Measurements from ENCODE around the gene FOXP3. TPM values are rescaled to one million over a fixed set of nuclear protein-coding genes. Genes with fewer than 3 reads are reported as not detected.

FOXP3 gene
- polyA plus RNA-seq, 1 donor, result 0.76 TPM

- H3K36me3 ChIP-seq (ENCODE audit: control insufficient read depth, insufficient read depth, low read length), result no peaks in the 10 kb centered on the region
- H3K9me3 ChIP-seq (ENCODE audit: control insufficient read depth, low read depth, low read length), result no peaks in the 10 kb centered on the region
- peaks cover 9% of the 10 kb centered on the region for H3K27me3 ChIP-seq (ENCODE audit: control insufficient read depth, insufficient read depth, low read length)
- no peak overlapping the region for H3K4me3 ChIP-seq (ENCODE audit: low read length)
- no peaks in the 10 kb centered on the region for H3K4me1 ChIP-seq (ENCODE audit: control insufficient read depth, insufficient read depth, low read length)
- no peak for DNase-seq
- H3K27ac ChIP-seq (ENCODE audit: low read length), result no peak overlapping the region
- WGBS (ENCODE audit: insufficient coverage, low lambda C conversion rate), result no CpG with 5 or more reads among the region's 8 CpGs
Measured at GRCh38 chrX:49206543-49206942, 58.0 kb downstream of the FOXP3 start.

- peaks cover 9% of the 10 kb centered on the region for H3K27me3 ChIP-seq (ENCODE audit: control insufficient read depth, insufficient read depth, low read length)
- H3K4me3 ChIP-seq (ENCODE audit: low read length), result no peak overlapping the region
- no peaks in the 10 kb centered on the region for H3K4me1 ChIP-seq (ENCODE audit: control insufficient read depth, insufficient read depth, low read length)
- DNase-seq, result no peak
- H3K36me3 ChIP-seq (ENCODE audit: control insufficient read depth, insufficient read depth, low read length), result no peaks in the 10 kb centered on the region
- no peaks in the 10 kb centered on the region for H3K9me3 ChIP-seq (ENCODE audit: control insufficient read depth, low read depth, low read length)
- H3K27ac ChIP-seq (ENCODE audit: low read length), result no peak overlapping the region
- no CpG with 5 or more reads among the region's 13 CpGs for WGBS (ENCODE audit: insufficient coverage, low lambda C conversion rate)
Measured at GRCh38 chrX:49205443-49205842, 59.1 kb downstream of the FOXP3 start.

GRCh38 chrX:49204709-49205108 is 59.8 kb downstream of the FOXP3 start:
- Histone ChIP-seq H3K27me3 (ENCODE audit: control insufficient read depth, insufficient read depth, low read length) (peaks cover 5% of the 10 kb centered on the region), H3K4me1 (ENCODE audit: control insufficient read depth, insufficient read depth, low read length) (no peaks in the 10 kb centered on the region), H3K27ac (ENCODE audit: low read length) (no peak overlapping the region), H3K9me3 (ENCODE audit: control insufficient read depth, low read depth, low read length) (no peaks in the 10 kb centered on the region), H3K36me3 (ENCODE audit: control insufficient read depth, insufficient read depth, low read length) (no peaks in the 10 kb centered on the region), H3K4me3 (ENCODE audit: low read length) (no peak overlapping the region)
- WGBS (ENCODE audit: insufficient coverage, low lambda C conversion rate), result 100% methylated on average over 1 of the region's 4 CpGs
- no peak for DNase-seq

GRCh38 chrX:49204017-49204416 is 60.5 kb downstream of the FOXP3 start:
- H3K4me1 ChIP-seq (ENCODE audit: control insufficient read depth, insufficient read depth, low read length), result no peaks in the 10 kb centered on the region
- no peak for DNase-seq
- no CpG with 5 or more reads among the region's 6 CpGs for WGBS (ENCODE audit: insufficient coverage, low lambda C conversion rate)
- no peak overlapping the region for H3K4me3 ChIP-seq (ENCODE audit: low read length)
- no peaks in the 10 kb centered on the region for H3K9me3 ChIP-seq (ENCODE audit: control insufficient read depth, low read depth, low read length)
- H3K36me3 ChIP-seq (ENCODE audit: control insufficient read depth, insufficient read depth, low read length), result no peaks in the 10 kb centered on the region
- H3K27me3 ChIP-seq (ENCODE audit: control insufficient read depth, insufficient read depth, low read length), result peaks cover 4% of the 10 kb centered on the region
- no peak overlapping the region for H3K27ac ChIP-seq (ENCODE audit: low read length)

- no peaks in the 10 kb centered on the region for H3K9me3 ChIP-seq (ENCODE audit: control insufficient read depth, low read depth, low read length)
- no peaks in the 10 kb centered on the region for H3K4me1 ChIP-seq (ENCODE audit: control insufficient read depth, insufficient read depth, low read length)
- no peaks in the 10 kb centered on the region for H3K36me3 ChIP-seq (ENCODE audit: control insufficient read depth, insufficient read depth, low read length)
- no CpG with 5 or more reads among the region's 3 CpGs for WGBS (ENCODE audit: insufficient coverage, low lambda C conversion rate)
- DNase-seq, result no peak
- H3K27me3 ChIP-seq (ENCODE audit: control insufficient read depth, insufficient read depth, low read length), result peaks cover 7% of the 10 kb centered on the region
- H3K4me3 ChIP-seq (ENCODE audit: low read length), result no peak overlapping the region
- H3K27ac ChIP-seq (ENCODE audit: low read length), result no peak overlapping the region
Measured at GRCh38 chrX:49203536-49203935, 61.0 kb downstream of the FOXP3 start.

- DNase-seq, result no peak
- Histone ChIP-seq H3K9me3 (ENCODE audit: control insufficient read depth, low read depth, low read length) (no peaks in the 10 kb centered on the region), H3K4me3 (ENCODE audit: low read length) (no peak overlapping the region), H3K27me3 (ENCODE audit: control insufficient read depth, insufficient read depth, low read length) (peaks cover 7% of the 10 kb centered on the region), H3K36me3 (ENCODE audit: control insufficient read depth, insufficient read depth, low read length) (no peaks in the 10 kb centered on the region), H3K27ac (ENCODE audit: low read length) (no peak overlapping the region), H3K4me1 (ENCODE audit: control insufficient read depth, insufficient read depth, low read length) (no peaks in the 10 kb centered on the region)
- 20% methylated on average over 1 of the region's 2 CpGs for WGBS (ENCODE audit: insufficient coverage, low lambda C conversion rate)
Measured at GRCh38 chrX:49202022-49202421, 62.5 kb downstream of the FOXP3 start.

Other genes with a start within 250 kb of the FOXP3 start
- 33.5 TPM for gene TFE3, start 221.4 kb downstream of the FOXP3 start, polyA plus RNA-seq
- 27.3 TPM for gene CCDC120, start 205.7 kb downstream of the FOXP3 start, polyA plus RNA-seq
- gene PRAF2, start 190.7 kb downstream of the FOXP3 start, polyA plus RNA-seq, result 14.0 TPM
- 46.6 TPM for gene WDR45, start 184.8 kb downstream of the FOXP3 start, polyA plus RNA-seq
- gene GPKOW, start 141.0 kb downstream of the FOXP3 start, polyA plus RNA-seq, result 18.9 TPM
- gene MAGIX, start 102.0 kb downstream of the FOXP3 start, polyA plus RNA-seq, result 2.5 TPM
- gene PLP2, start 92.8 kb downstream of the FOXP3 start, polyA plus RNA-seq, result 118 TPM
- gene PRICKLE3, start 78.3 kb downstream of the FOXP3 start, polyA plus RNA-seq, result 5.7 TPM
- gene SYP, start 64.5 kb downstream of the FOXP3 start, polyA plus RNA-seq, result 20.2 TPM
- 1.3 TPM for gene CACNA1F, start 31.4 kb downstream of the FOXP3 start, polyA plus RNA-seq
- 18.5 TPM for gene CCDC22, start 29.2 kb downstream of the FOXP3 start, polyA plus RNA-seq
- 3.3 TPM for gene PPP1R3F, start 5.1 kb upstream of the FOXP3 start, polyA plus RNA-seq
- not detected for gene GAGE10, start 38.9 kb upstream of the FOXP3 start, polyA plus RNA-seq
- gene GAGE12J, start 57.3 kb upstream of the FOXP3 start, polyA plus RNA-seq, result not detected
- gene GAGE13, start 66.9 kb upstream of the FOXP3 start, polyA plus RNA-seq, result not detected

Measured in large intestine (tissue), 3 donors.